Measurements from ENCODE around the gene TUBB1.

Gene TUBB1

GRCh38 chr20:58998656-58999055 lies 20.6 kb upstream of the TUBB1 start:
- peak overlapping the region; percentile 41 for H3K27ac ChIP-seq
- DNase-seq (ENCODE audit: low spot score), result no peak
- no peak for TF ChIP-seq CTCF (conservative IDR thresholded peaks at IDR 0.05; ENCODE audit: low read depth)
- CTCF ChIA-PET, result interaction anchor here (0.7 kb wide), 1 partner anchor 1414 kb away, joined by 3 read pairs; no protein-coding TSS in a partner anchor
- POLR2A ChIA-PET (ENCODE audit: low non-redundant PET), result no interaction called here

DNA sequence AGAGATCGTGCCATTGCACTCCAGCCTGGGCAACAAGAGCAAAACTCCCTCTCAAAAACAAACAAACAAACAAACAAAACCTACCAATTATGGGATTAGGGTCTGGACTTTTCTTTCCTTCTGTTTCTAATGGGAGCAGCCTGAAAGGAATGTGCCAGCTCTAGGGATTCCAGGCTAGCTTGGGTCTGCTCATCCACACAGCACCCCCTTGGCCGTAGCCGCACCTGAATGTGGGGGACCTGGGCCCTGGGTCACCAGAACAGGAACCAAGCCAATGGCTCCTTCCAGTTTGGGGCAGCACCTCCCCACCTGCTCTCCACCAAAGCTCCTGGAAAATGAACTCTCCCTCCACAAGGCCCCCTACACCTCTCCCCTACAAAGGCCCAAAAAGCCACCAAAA lies 18.9 kb upstream of the TUBB1 start:
- no peak for DNase-seq (ENCODE audit: low spot score)
- POLR2A ChIA-PET (ENCODE audit: low non-redundant PET), result interaction anchor here (0.5 kb wide), 1 partner anchor 32 kb away, joined by 4 read pairs; no protein-coding TSS in a partner anchor
- CTCF ChIA-PET, result interaction anchor here (0.7 to 0.8 kb wide), 2 partner anchors 21 to 912 kb away, joined by 5 read pairs; no protein-coding TSS in a partner anchor
- TF ChIP-seq CTCF (conservative IDR thresholded peaks at IDR 0.05; ENCODE audit: low read depth), result no peak
- H3K27ac ChIP-seq, result peak overlapping the region; percentile 41

DNA sequence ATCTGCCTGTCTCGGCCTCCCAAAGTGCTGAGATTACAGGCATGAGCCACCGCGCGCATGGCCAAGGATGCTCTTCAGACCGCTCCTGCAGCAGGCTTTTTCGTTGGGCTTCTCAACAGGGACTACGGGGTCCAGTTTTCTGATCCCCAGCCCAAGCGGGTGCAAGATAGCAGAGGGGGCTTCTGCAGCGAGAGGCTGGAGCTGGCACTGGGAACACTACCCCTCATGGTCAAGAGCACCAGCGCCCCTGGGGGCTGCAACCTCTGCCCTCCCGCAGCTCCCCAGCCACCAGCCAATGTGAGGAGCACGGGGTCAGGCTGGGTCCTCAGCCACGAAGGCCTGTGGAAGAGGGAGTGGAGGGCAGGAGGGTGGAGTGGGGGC lies 18.2 kb upstream of the TUBB1 start:
- no peak for DNase-seq (ENCODE audit: low spot score)
- CTCF ChIA-PET, result no interaction called here
- POLR2A ChIA-PET (ENCODE audit: low non-redundant PET), result interaction anchor here (0.5 kb wide), 1 partner anchor 21 kb away, joined by 4 read pairs; no protein-coding TSS in a partner anchor
- TF ChIP-seq CTCF (conservative IDR thresholded peaks at IDR 0.05; ENCODE audit: low read depth), result no peak
- no peak overlapping the region for H3K27ac ChIP-seq

GRCh38 chr20:59001449-59002171 lies 17.6 kb upstream of the TUBB1 start:
- no peak for TF ChIP-seq CTCF (conservative IDR thresholded peaks at IDR 0.05; ENCODE audit: low read depth)
- CTCF ChIA-PET, result interaction anchor here (0.6 kb wide), 1 partner anchor 44 kb away, joined by 3 read pairs; no protein-coding TSS in a partner anchor
- no peak overlapping the region for H3K27ac ChIP-seq
- POLR2A ChIA-PET (ENCODE audit: low non-redundant PET), result interaction anchor here (0.5 kb wide), 1 partner anchor 20 kb away, joined by 4 read pairs; no protein-coding TSS in a partner anchor
- no peak for DNase-seq (ENCODE audit: low spot score)

GRCh38 chr20:59002388-59002787 lies 16.8 kb upstream of the TUBB1 start:
- no peak for DNase-seq (ENCODE audit: low spot score)
- POLR2A ChIA-PET (ENCODE audit: low non-redundant PET), result no interaction called here
- CTCF ChIA-PET, result interaction anchor here (0.6 kb wide), 1 partner anchor 45 kb away, joined by 3 read pairs; no protein-coding TSS in a partner anchor
- TF ChIP-seq CTCF (conservative IDR thresholded peaks at IDR 0.05; ENCODE audit: low read depth), result no peak
- H3K27ac ChIP-seq, result peak overlapping the region; percentile 76; the same call in 1 of the 2 replicates

- no peak for DNase-seq (ENCODE audit: low spot score)
- no peak for TF ChIP-seq CTCF (conservative IDR thresholded peaks at IDR 0.05; ENCODE audit: low read depth)
- H3K27ac ChIP-seq, result peak overlapping the region; percentile 76
- ChIA-PET POLR2A (ENCODE audit: low non-redundant PET) (no interaction called here), CTCF (no interaction called here)
Observed at GRCh38 chr20:59002874-59003399, 16.3 kb upstream of the TUBB1 start.

Data from RWPE1 (cell line).